ENCODE measurements around the gene CEACAM19.

CEACAM19 gene

GRCh38 chr19:44660081-44660480 is 11.2 kb upstream of the CEACAM19 start:
- TF ChIP-seq GATA2 (IDR thresholded peaks at IDR 0.05; ENCODE audit: low read depth, low read length) = no peak
- TF ChIP-seq GATA3 (IDR thresholded peaks at IDR 0.05; ENCODE audit: low read depth, low read length) = no peak

- TF ChIP-seq GATA3 (IDR thresholded peaks at IDR 0.05; ENCODE audit: low read depth, low read length) = no peak
- no peak for TF ChIP-seq GATA2 (IDR thresholded peaks at IDR 0.05; ENCODE audit: low read depth, low read length)
Measured at GRCh38 chr19:44661205-44661604, 10.1 kb upstream of the CEACAM19 start.

- TF ChIP-seq GATA2 (IDR thresholded peaks at IDR 0.05; ENCODE audit: low read depth, low read length) (peak; percentile 50; the same call in 1 of the 2 replicates), GATA3 (IDR thresholded peaks at IDR 0.05; ENCODE audit: low read depth, low read length) (no peak)
Measured at GRCh38 chr19:44661904-44662303, 9.4 kb upstream of the CEACAM19 start.

GRCh38 chr19:44662691-44663385 is 8.4 kb upstream of the CEACAM19 start:
- TF ChIP-seq GATA2 (IDR thresholded peaks at IDR 0.05; ENCODE audit: low read depth, low read length) = no peak
- no peak for TF ChIP-seq GATA3 (IDR thresholded peaks at IDR 0.05; ENCODE audit: low read depth, low read length)

GRCh38 chr19:44663996-44664395 is 7.3 kb upstream of the CEACAM19 start:
- no peak for TF ChIP-seq GATA2 (IDR thresholded peaks at IDR 0.05; ENCODE audit: low read depth, low read length)
- TF ChIP-seq GATA3 (IDR thresholded peaks at IDR 0.05; ENCODE audit: low read depth, low read length) = no peak

- TF ChIP-seq GATA3 (IDR thresholded peaks at IDR 0.05; ENCODE audit: low read depth, low read length) = no peak
- no peak for TF ChIP-seq GATA2 (IDR thresholded peaks at IDR 0.05; ENCODE audit: low read depth, low read length)
Measured at GRCh38 chr19:44664976-44665375, 6.3 kb upstream of the CEACAM19 start.

GRCh38 chr19:44666852-44667556 is 4.3 kb upstream of the CEACAM19 start:
- no peak for TF ChIP-seq GATA3 (IDR thresholded peaks at IDR 0.05; ENCODE audit: low read depth, low read length)
- TF ChIP-seq GATA2 (IDR thresholded peaks at IDR 0.05; ENCODE audit: low read depth, low read length) = no peak

- TF ChIP-seq GATA3 (IDR thresholded peaks at IDR 0.05; ENCODE audit: low read depth, low read length) (no peak), GATA2 (IDR thresholded peaks at IDR 0.05; ENCODE audit: low read depth, low read length) (no peak)
Measured at GRCh38 chr19:44668985-44669764, 2.1 kb upstream of the CEACAM19 start.

- TF ChIP-seq GATA3 (IDR thresholded peaks at IDR 0.05; ENCODE audit: low read depth, low read length) (no peak), GATA2 (IDR thresholded peaks at IDR 0.05; ENCODE audit: low read depth, low read length) (no peak)
Measured at GRCh38 chr19:44672226-44672625, 944 bp downstream of the CEACAM19 start.

- TF ChIP-seq GATA3 (IDR thresholded peaks at IDR 0.05; ENCODE audit: low read depth, low read length) = no peak
- no peak for TF ChIP-seq GATA2 (IDR thresholded peaks at IDR 0.05; ENCODE audit: low read depth, low read length)
Measured at GRCh38 chr19:44673510-44673909, 2.2 kb downstream of the CEACAM19 start.

GRCh38 chr19:44675521-44675920 is 4.2 kb downstream of the CEACAM19 start:
- no peak for TF ChIP-seq GATA2 (IDR thresholded peaks at IDR 0.05; ENCODE audit: low read depth, low read length)

- TF ChIP-seq GATA3 (IDR thresholded peaks at IDR 0.05; ENCODE audit: low read depth, low read length) = no peak
- TF ChIP-seq GATA2 (IDR thresholded peaks at IDR 0.05; ENCODE audit: low read depth, low read length) = no peak
Measured at GRCh38 chr19:44677019-44677811, 5.9 kb downstream of the CEACAM19 start.

- TF ChIP-seq GATA2 (IDR thresholded peaks at IDR 0.05; ENCODE audit: low read depth, low read length) (no peak), GATA3 (IDR thresholded peaks at IDR 0.05; ENCODE audit: low read depth, low read length) (no peak)
Measured at GRCh38 chr19:44680536-44680935, 9.3 kb downstream of the CEACAM19 start.

Data from SH-SY5Y (cell line).